ENCODE measurements around the gene CCR9. TPM values are rescaled to one million over a fixed set of nuclear protein-coding genes. Genes with fewer than 3 reads are reported as not detected.
A peak's percentile ranks its signal among the peaks of the same experiment; 100 is the strongest.

The CCR9 gene
- total and polyA plus RNA-seq, 12 donors = not detected

GRCh38 chr3:45929042-45929679 lies 42.8 kb downstream of the CCR9 start:
- DNase-seq = no peak
- intact Hi-C loops (cut with DNase I) = loop anchor here in 6 of 10 donors (5.0 to 10.0 kb wide), 3 partner anchors 164 to 172 kb away; no protein-coding TSS in a partner anchor
- H3K36me3 ChIP-seq = peaks cover 0 to 100% (median 49%) of the 10 kb centered on the region in 9 donors

GRCh38 chr3:45931496-45931895 lies 45.2 kb downstream of the CCR9 start:
- intact Hi-C loops (cut with DNase I) = loop anchor here in 2 of 10 donors (10.0 kb wide), 2 partner anchors 167 to 443 kb away; partner anchors contain the start of gene CCR5 (in 2 of the 2)
- Histone ChIP-seq H3K4me3 (no peak overlapping the region), H3K9me3 (no peaks in the 10 kb centered on the region), H3K27me3 (no peaks in the 10 kb centered on the region), H3K27ac (no peak overlapping the region), H3K4me1 (peaks cover 0 to 33% (median 17%) of the 10 kb centered on the region in 9 donors), H3K36me3 (peaks cover 0 to 100% (median 47%) of the 10 kb centered on the region in 9 donors)
- TF ChIP-seq CTCF (IDR thresholded peaks at IDR 0.05) = no peak
- WGBS, 2 donors = 70 to 71% methylated on average over 6 of the region's 6 CpGs
- no peak for DNase-seq
- no peak for ATAC-seq

More at GRCh38 chr3:45929042-45929679, 42.8 kb downstream of the CCR9 start:
- H3K27ac ChIP-seq = no peak overlapping the region
- TF ChIP-seq CTCF (IDR thresholded peaks at IDR 0.05) = peak; percentile 20 to 82 (median 53)
- no peaks in the 10 kb centered on the region for H3K9me3 ChIP-seq
- H3K4me1 ChIP-seq = peaks cover 0 to 21% (median 13%) of the 10 kb centered on the region in 9 donors
- ATAC-seq = peak in 7 of 8 donors; percentile 20 to 73 (median 61)
- H3K27me3 ChIP-seq = no peaks in the 10 kb centered on the region
- no peak overlapping the region for H3K4me3 ChIP-seq
- 63 to 74% methylated on average over 9 of the region's 9 CpGs for WGBS, 2 donors

GRCh38 chr3:45932112-45932511 lies 45.8 kb downstream of the CCR9 start:
- Histone ChIP-seq H3K4me1 (peaks cover 0 to 33% (median 17%) of the 10 kb centered on the region in 9 donors), H3K9me3 (no peaks in the 10 kb centered on the region), H3K27me3 (no peaks in the 10 kb centered on the region), H3K4me3 (no peak overlapping the region), H3K27ac (no peak overlapping the region), H3K36me3 (peaks cover 0 to 100% (median 49%) of the 10 kb centered on the region in 9 donors)
- intact Hi-C loops (cut with DNase I) = loop anchor here in 2 of 10 donors (10.0 kb wide), 2 partner anchors 167 to 443 kb away; partner anchors contain the start of gene CCR5 (in 2 of the 2)
- no peak for TF ChIP-seq CTCF (IDR thresholded peaks at IDR 0.05)
- no peak for ATAC-seq
- WGBS, 2 donors = 92 to 93% methylated on average over 4 of the region's 4 CpGs
- no peak for DNase-seq

- peaks cover 0 to 100% (median 51%) of the 10 kb centered on the region in 9 donors for H3K36me3 ChIP-seq
- no peak for DNase-seq
- intact Hi-C loops (cut with DNase I) = loop anchor here in 2 of 10 donors (10.0 kb wide), 2 partner anchors 169 to 441 kb away; partner anchors contain the start of gene CCR5 (in 2 of the 2)
- ATAC-seq = peak in 2 of 8 donors; percentile 45 to 65
- H3K27me3 ChIP-seq = no peaks in the 10 kb centered on the region
- no peaks in the 10 kb centered on the region for H3K9me3 ChIP-seq
- no peak overlapping the region for H3K27ac ChIP-seq
- peaks cover 0 to 33% (median 17%) of the 10 kb centered on the region in 9 donors for H3K4me1 ChIP-seq
- no peak for TF ChIP-seq CTCF (IDR thresholded peaks at IDR 0.05)
- 49 to 53% methylated on average over 4 of the region's 4 CpGs for WGBS, 2 donors
- no peak overlapping the region for H3K4me3 ChIP-seq
Measured at GRCh38 chr3:45933591-45933990, 47.2 kb downstream of the CCR9 start.

Measured in heart right ventricle (tissue), 16 donors.